Measurements from ENCODE around the gene TRIM21.
"Not testable (repeated sequence)": the region's sequence is repeated elsewhere in the genome, so short reads cannot be mapped to it uniquely, and the experiment has no call there.

Gene TRIM21

GRCh38 chr11:4375431-4376140, 17.9 kb downstream of the TRIM21 start:
- Histone ChIP-seq H3K4me2 (ENCODE audit: low read length) (no peak overlapping the region), H3K36me3 (replicated peaks; ENCODE audit: low read depth, low read length) (no peaks in the 10 kb centered on the region), H3K4me3 (ENCODE audit: low read length) (no peak overlapping the region), H3K27me3 (ENCODE audit: low read depth, low read length) (no peaks in the 10 kb centered on the region), H2AFZ (ENCODE audit: low read depth, low read length) (no peak overlapping the region), H3K9me3 (ENCODE audit: insufficient read depth, low read length) (no peaks in the 10 kb centered on the region), H4K20me1 (ENCODE audit: insufficient read depth, low read length) (no peaks in the 10 kb centered on the region), H3K79me2 (ENCODE audit: low read length) (no peaks in the 10 kb centered on the region), H3K27ac (ENCODE audit: low read length) (no peak overlapping the region), H3K9ac (ENCODE audit: low read length) (no peak overlapping the region), H3K4me1 (ENCODE audit: low read length) (no peaks in the 10 kb centered on the region)
- TF ChIP-seq CTCF (IDR thresholded peaks at IDR 0.05; ENCODE audit: low read depth, low read length) = no peak
- TF ChIP-seq EZH2phosphoT487 (IDR thresholded peaks at IDR 0.05; ENCODE audit: low read depth) = no peak

GRCh38 chr11:4370166-4370565, 23.3 kb downstream of the TRIM21 start:
- Histone ChIP-seq H3K79me2 (ENCODE audit: low read length) (no peaks in the 10 kb centered on the region), H3K4me3 (ENCODE audit: low read length) (no peak overlapping the region), H3K9me3 (ENCODE audit: insufficient read depth, low read length) (no peaks in the 10 kb centered on the region), H4K20me1 (ENCODE audit: insufficient read depth, low read length) (no peaks in the 10 kb centered on the region), H3K27me3 (ENCODE audit: low read depth, low read length) (no peaks in the 10 kb centered on the region), H3K9ac (ENCODE audit: low read length) (no peak overlapping the region), H3K27ac (ENCODE audit: low read length) (no peak overlapping the region), H2AFZ (ENCODE audit: low read depth, low read length) (no peak overlapping the region), H3K4me2 (ENCODE audit: low read length) (no peak overlapping the region), H3K36me3 (replicated peaks; ENCODE audit: low read depth, low read length) (no peaks in the 10 kb centered on the region), H3K4me1 (ENCODE audit: low read length) (no peaks in the 10 kb centered on the region)
- no peak for TF ChIP-seq EZH2phosphoT487 (IDR thresholded peaks at IDR 0.05; ENCODE audit: low read depth)
- no peak for TF ChIP-seq CTCF (IDR thresholded peaks at IDR 0.05; ENCODE audit: low read depth, low read length)

- no peak within 1 kb of the TSS for H3K27ac ChIP-seq (ENCODE audit: low read length)
- H3K4me3 ChIP-seq (ENCODE audit: low read length) = no peak within 1 kb of the TSS
- H3K36me3 ChIP-seq (replicated peaks; ENCODE audit: low read depth, low read length) = no peaks in the 10 kb centered on the region
- TF ChIP-seq CTCF (IDR thresholded peaks at IDR 0.05; ENCODE audit: low read depth, low read length) = no peak
- no peak for TF ChIP-seq EZH2phosphoT487 (IDR thresholded peaks at IDR 0.05; ENCODE audit: low read depth)
- H2AFZ ChIP-seq (ENCODE audit: low read depth, low read length) = no peak within 1 kb of the TSS
- H4K20me1 ChIP-seq (ENCODE audit: insufficient read depth, low read length) = no peaks in the 10 kb centered on the region
- H3K4me2 ChIP-seq (ENCODE audit: low read length) = no peak within 1 kb of the TSS
- H3K27me3 ChIP-seq (ENCODE audit: low read depth, low read length) = no peaks in the 10 kb centered on the region
- no peaks in the 10 kb centered on the region for H3K9me3 ChIP-seq (ENCODE audit: insufficient read depth, low read length)
- no peak within 1 kb of the TSS for H3K9ac ChIP-seq (ENCODE audit: low read length)
- H3K79me2 ChIP-seq (ENCODE audit: low read length) = no peaks in the 10 kb centered on the region
- H3K4me1 ChIP-seq (ENCODE audit: low read length) = no peaks in the 10 kb centered on the region
These were observed 25.2 kb downstream of the TRIM21 start, which contains the start of gene OR52B4 for GRCh38 chr11:4368286-4368685. Gene OR52B4 (minus strand): TSS chr11:4368386. CDS start chr11:4368295, 91 bp downstream.

- not testable (repeated sequence) for H3K4me1 ChIP-seq (ENCODE audit: low read length); H3K9me3 ChIP-seq (ENCODE audit: insufficient read depth, low read length); H3K36me3 ChIP-seq (replicated peaks; ENCODE audit: low read depth, low read length); H3K9ac ChIP-seq (ENCODE audit: low read length); H3K79me2 ChIP-seq (ENCODE audit: low read length); H3K27me3 ChIP-seq (ENCODE audit: low read depth, low read length); H3K4me3 ChIP-seq (ENCODE audit: low read length); H3K27ac ChIP-seq (ENCODE audit: low read length); H2AFZ ChIP-seq (ENCODE audit: low read depth, low read length); H4K20me1 ChIP-seq (ENCODE audit: insufficient read depth, low read length); H3K4me2 ChIP-seq (ENCODE audit: low read length)
These were observed 45.4 kb downstream of the TRIM21 start for GRCh38 chr11:4348142-4348541.

GRCh38 chr11:4345366-4345765, 48.1 kb downstream of the TRIM21 start:
- H3K4me2 ChIP-seq (ENCODE audit: low read length); H3K27ac ChIP-seq (ENCODE audit: low read length); H3K9ac ChIP-seq (ENCODE audit: low read length); H3K79me2 ChIP-seq (ENCODE audit: low read length); H3K4me1 ChIP-seq (ENCODE audit: low read length); H3K4me3 ChIP-seq (ENCODE audit: low read length); H3K27me3 ChIP-seq (ENCODE audit: low read depth, low read length); H2AFZ ChIP-seq (ENCODE audit: low read depth, low read length); H4K20me1 ChIP-seq (ENCODE audit: insufficient read depth, low read length); H3K36me3 ChIP-seq (replicated peaks; ENCODE audit: low read depth, low read length); H3K9me3 ChIP-seq (ENCODE audit: insufficient read depth, low read length): not testable (repeated sequence)
